A549 (cell line): ENCODE results near the gene BSDC1. TPM values are rescaled to one million over a fixed set of nuclear protein-coding genes. Genes with fewer than 3 reads are reported as not detected.
A peak's percentile ranks its signal among the peaks of the same experiment; 100 is the strongest.

Source experiments
- ATAC-seq, 2 experiments: fragments of 200-7000 bp in 1 of 2; fragments of >200 bp in 1 of 2; cut with Nextera tagmentation in 1 of 2; cut with Tn5 transposase in 1 of 2; 3 replicates each; pipeline versions ENCODE4 v1.8.0 to v1.9.1; 2018 to 2020; ENCODE audit warnings: mild to moderate bottlenecking in 1 of 2, moderate library complexity in 1 of 2
- CTCF ChIA-PET: fragments of 300-600 bp; sonication (Branson Sonifier 250); formaldehyde crosslinking; extraction: SDS; loops from one replicate; lab custom pipeline; 2021; ENCODE audit warnings: antibody characterized with exemption, inconsistent platforms; lab: Yijun Ruan, JAX
- POLR2A ChIA-PET: fragments of 350-600 bp; formaldehyde crosslinking; extraction: SDS; loops from one replicate; lab custom pipeline; 2021; ENCODE audit warnings: antibody characterized with exemption, inconsistent platforms; lab: Yijun Ruan, JAX
- DNase-seq, 2 experiments: peaks; one replicate each; pipeline versions ENCODE4 v3.0.0 to v3.0.0-alpha.2; 2011 to 2016; ENCODE audit warnings: low read depth in 1 of 2, low spot score in 1 of 2
- FAIRE-seq: peaks from 2 replicates; lab custom pipeline; 2011; peaks lifted over from hg19 to GRCh38; lab: Jason Lieb, UNC
- H3K27ac ChIP-seq, 2 experiments: fragments of >200 bp; sonication (Bioruptor Twin); formaldehyde crosslinking; 3 replicates each; pipeline ENCODE4 v1.5.1; 2016 to 2017
- H3K4me1 ChIP-seq: fragments of >200 bp; sonication (Bioruptor Twin); formaldehyde crosslinking; 3 replicates; pipeline ENCODE4 v1.6.1; 2016
- H3K4me2 ChIP-seq: fragments of >200 bp; sonication (Bioruptor Twin); formaldehyde crosslinking; 3 replicates; pipeline ENCODE4 v1.6.1; 2016
- H3K4me3 ChIP-seq: fragments of >200 bp; sonication (Bioruptor Twin); formaldehyde crosslinking; 3 replicates; pipeline ENCODE4 v1.5.1; 2016
- H3K9me3 ChIP-seq: fragments of >200 bp; sonication (Bioruptor Twin); formaldehyde crosslinking; 3 replicates; pipeline ENCODE4 v1.6.1; 2016
- BCL3 ChIP-seq: fragments of >200 bp; sonication (Bioruptor Twin); formaldehyde crosslinking; IDR thresholded peaks from 3 replicates; pipeline ENCODE4 v1.6.1; 2016
- BHLHE40 ChIP-seq: IDR thresholded peaks from 2 replicates; pipeline ENCODE4 v1.6.1; 2012; ENCODE audit warnings: low read depth, low read length, inconsistent platforms
- CBX8 ChIP-seq: fragments of 200-600 bp; sonication (generic); IDR thresholded peaks from 2 replicates; pipeline ENCODE4 v1.6.1; 2016
- CHD4 ChIP-seq: fragments of 200-600 bp; sonication (generic); IDR thresholded peaks from 2 replicates; pipeline ENCODE4 v1.6.1; 2016; ENCODE audit warnings: antibody characterized with exemption, mild to moderate bottlenecking, borderline replicate concordance
- EHF ChIP-seq: fragments of 250-450 bp; sonication (Bioruptor Pico); IDR thresholded peaks from 2 replicates; pipeline ENCODE4 v1.5.0; 2020; ENCODE audit warnings: mild to moderate bottlenecking
- EHMT2 ChIP-seq: fragments of 200-600 bp; sonication (generic); IDR thresholded peaks from 2 replicates; pipeline ENCODE4 v1.6.1; 2016; ENCODE audit warnings: antibody characterized with exemption, low read depth, mild to moderate bottlenecking, moderate library complexity
- FOSB ChIP-seq: fragments of 250-450 bp; sonication (Bioruptor Pico); IDR thresholded peaks from 2 replicates; pipeline ENCODE4 v1.5.0; 2020; ENCODE audit warnings: mild to moderate bottlenecking, moderate library complexity
- FOXS1 ChIP-seq: fragments of 250-450 bp; sonication (Bioruptor Pico); IDR thresholded peaks from 2 replicates; pipeline ENCODE4 v1.5.0; 2020; ENCODE audit warnings: mild to moderate bottlenecking, moderate library complexity
- GATA3 ChIP-seq: IDR thresholded peaks from 2 replicates; pipeline ENCODE4 v1.6.1; 2012; ENCODE audit warnings: borderline replicate concordance
- HES2 ChIP-seq: fragments of >200 bp; sonication (Bioruptor Twin); formaldehyde crosslinking; IDR thresholded peaks from 2 replicates; pipeline ENCODE4 v1.6.1; 2016
- HEYL ChIP-seq: fragments of 250-450 bp; sonication (Bioruptor Pico); IDR thresholded peaks from 2 replicates; pipeline ENCODE4 v1.8.0; 2021; ENCODE audit warnings: mild to moderate bottlenecking, moderate library complexity
- HMGXB4 ChIP-seq: fragments of 250-450 bp; sonication (Bioruptor Pico); IDR thresholded peaks from 2 replicates; pipeline ENCODE4 v1.5.0; 2021; ENCODE audit warnings: mild to moderate bottlenecking, moderate library complexity, borderline replicate concordance
- HOXB13 ChIP-seq: fragments of 250-450 bp; sonication (Bioruptor Pico); IDR thresholded peaks from 2 replicates; pipeline ENCODE4 v1.5.0; 2020; ENCODE audit warnings: low read depth, mild to moderate bottlenecking, moderate library complexity
- HOXB5 ChIP-seq: fragments of 250-450 bp; sonication (Bioruptor Pico); IDR thresholded peaks from 2 replicates; pipeline ENCODE4 v1.5.0; 2020; ENCODE audit warnings: mild to moderate bottlenecking, moderate library complexity
- KDM5A ChIP-seq: fragments of 200-600 bp; sonication (generic); IDR thresholded peaks from 2 replicates; pipeline ENCODE4 v1.6.1; 2016; ENCODE audit warnings: antibody characterized with exemption, mild to moderate bottlenecking
- MAX ChIP-seq: IDR thresholded peaks from 2 replicates; pipeline ENCODE4 v1.6.1; 2012
- MAZ ChIP-seq: fragments of 150-350 bp; IDR thresholded peaks from 2 replicates; pipeline ENCODE4 v1.6.1; 2014; ENCODE audit warnings: antibody characterized with exemption, low read depth, low read length, borderline replicate concordance
- MYC ChIP-seq: IDR thresholded peaks from 2 replicates; pipeline ENCODE4 v1.6.1; 2012; ENCODE audit warnings: mild to moderate bottlenecking, inconsistent platforms, low read length, improper control_type of control experiment, borderline replicate concordance
- NPAS2 ChIP-seq: fragments of 250-450 bp; sonication (Bioruptor Pico); IDR thresholded peaks from 2 replicates; pipeline ENCODE4 v1.8.0; 2022; ENCODE audit warnings: mild to moderate bottlenecking, moderate library complexity, borderline replicate concordance
- POLR2A ChIP-seq: IDR thresholded peaks from 2 replicates; pipeline ENCODE4 v1.6.1; 2012; ENCODE audit warnings: mild to moderate bottlenecking, low read length
- POLR2AphosphoS2 ChIP-seq: conservative IDR thresholded peaks from 2 replicates; pipeline ENCODE4 v1.6.1; 2012; ENCODE audit warnings: low read length, improper control_type of control experiment, inconsistent platforms
- RAD21 ChIP-seq, 2 experiments: fragments of >200 bp in 1 of 2; sonication (Bioruptor Twin) in 1 of 2; formaldehyde crosslinking in 1 of 2; IDR thresholded peaks in 1 of 2; conservative IDR thresholded peaks in 1 of 2; 2 replicates in 1 of 2; 3 replicates in 1 of 2; pipeline ENCODE4 v1.6.1; 2012 to 2018; ENCODE audit warnings: inconsistent platforms in 1 of 2
- RARB ChIP-seq: fragments of 250-450 bp; sonication (Bioruptor Pico); IDR thresholded peaks from 2 replicates; pipeline ENCODE4 v1.8.0; 2021; ENCODE audit warnings: mild to moderate bottlenecking, moderate library complexity
- RFX5 ChIP-seq: fragments of 450-650 bp; IDR thresholded peaks from 2 replicates; pipeline ENCODE4 v1.7.1; 2014; ENCODE audit warnings: antibody characterized with exemption, mild to moderate bottlenecking, moderate library complexity
- RNF2 ChIP-seq: fragments of 200-600 bp; sonication (generic); IDR thresholded peaks from 2 replicates; pipeline ENCODE4 v1.6.1; 2016; ENCODE audit warnings: low read depth, mild to moderate bottlenecking, antibody characterized with exemption, moderate library complexity, borderline replicate concordance
- TFCP2L1 ChIP-seq: fragments of 250-450 bp; sonication (Bioruptor Pico); IDR thresholded peaks from 2 replicates; pipeline ENCODE4 v1.5.0; 2021; ENCODE audit warnings: mild to moderate bottlenecking
- TP53 ChIP-seq: fragments of 250-450 bp; sonication (Bioruptor Pico); IDR thresholded peaks from 2 replicates; pipeline ENCODE4 v1.5.0; 2021; ENCODE audit warnings: mild to moderate bottlenecking, moderate library complexity
- ZC3H11A ChIP-seq: fragments of 450-650 bp; IDR thresholded peaks from 2 replicates; pipeline ENCODE4 v1.6.1; 2014; ENCODE audit warnings: antibody characterized with exemption, mild to moderate bottlenecking
- ZNF302 ChIP-seq: fragments of 250-450 bp; sonication (Bioruptor Pico); IDR thresholded peaks from 2 replicates; pipeline ENCODE4 v1.9.0; 2021; ENCODE audit warnings: inconsistent platforms, mild to moderate bottlenecking, moderate library complexity
- ZSCAN20 ChIP-seq: fragments of 250-450 bp; sonication (Bioruptor Pico); IDR thresholded peaks from 2 replicates; pipeline ENCODE4 v1.8.0; 2022; ENCODE audit warnings: mild to moderate bottlenecking, moderate library complexity
- WGBS: methylation state at CpG from one replicate; pipeline ENCODE4 v1.1.6; 2017; ENCODE audit errors: missing lambda C conversion rate; 5-methylcytosine and 5-hydroxymethylcytosine counted together
- polyA plus RNA-seq, 4 experiments: library from polyadenylated mRNA; depleted of rRNA in 3 of 4; stranded (reverse); fragments of >200 nt; fragmentation: RNase III in 1 of 4; extraction: RNeasy Plus Mini Kit Qiagen cat#74134 plus additional on column Dnase treatment in 1 of 4; gene quantifications; 2 replicates in 3 of 4; 3 replicates in 1 of 4; pipeline ENCODE4 v1.2.3, GENCODE V29; 2011 to 2017
- TF ChIP-seq, protein P1 (sequence below): fragments of 450-650 bp; IDR thresholded peaks from 2 replicates; pipeline ENCODE4 v1.6.1; 2014; ENCODE audit warnings: antibody characterized with exemption
- TF ChIP-seq, protein P2 (sequence below): IDR thresholded peaks from 2 replicates; pipeline ENCODE4 v1.6.1; 2012; ENCODE audit warnings: low read depth, borderline replicate concordance

The BSDC1 gene
- polyA plus RNA-seq, 2 of the 4 experiments (the other 2 are of a cell fraction) = 19.9 to 22.7 TPM

GRCh38 chr1:32352239-32352745, 41.9 kb downstream of the BSDC1 start (continued):
- TF ChIP-seq FOSB (CRISPR knock-in tag) = no peak
- no peak for TF ChIP-seq RNF2
- TF ChIP-seq, protein P1, sequence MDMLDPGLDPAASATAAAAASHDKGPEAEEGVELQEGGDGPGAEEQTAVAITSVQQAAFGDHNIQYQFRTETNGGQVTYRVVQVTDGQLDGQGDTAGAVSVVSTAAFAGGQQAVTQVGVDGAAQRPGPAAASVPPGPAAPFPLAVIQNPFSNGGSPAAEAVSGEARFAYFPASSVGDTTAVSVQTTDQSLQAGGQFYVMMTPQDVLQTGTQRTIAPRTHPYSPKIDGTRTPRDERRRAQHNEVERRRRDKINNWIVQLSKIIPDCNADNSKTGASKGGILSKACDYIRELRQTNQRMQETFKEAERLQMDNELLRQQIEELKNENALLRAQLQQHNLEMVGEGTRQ = no peak
- TF ChIP-seq NPAS2 = no peak
- TF ChIP-seq HOXB5 (CRISPR knock-in tag) = no peak
- no peak for TF ChIP-seq POLR2A

DNA sequence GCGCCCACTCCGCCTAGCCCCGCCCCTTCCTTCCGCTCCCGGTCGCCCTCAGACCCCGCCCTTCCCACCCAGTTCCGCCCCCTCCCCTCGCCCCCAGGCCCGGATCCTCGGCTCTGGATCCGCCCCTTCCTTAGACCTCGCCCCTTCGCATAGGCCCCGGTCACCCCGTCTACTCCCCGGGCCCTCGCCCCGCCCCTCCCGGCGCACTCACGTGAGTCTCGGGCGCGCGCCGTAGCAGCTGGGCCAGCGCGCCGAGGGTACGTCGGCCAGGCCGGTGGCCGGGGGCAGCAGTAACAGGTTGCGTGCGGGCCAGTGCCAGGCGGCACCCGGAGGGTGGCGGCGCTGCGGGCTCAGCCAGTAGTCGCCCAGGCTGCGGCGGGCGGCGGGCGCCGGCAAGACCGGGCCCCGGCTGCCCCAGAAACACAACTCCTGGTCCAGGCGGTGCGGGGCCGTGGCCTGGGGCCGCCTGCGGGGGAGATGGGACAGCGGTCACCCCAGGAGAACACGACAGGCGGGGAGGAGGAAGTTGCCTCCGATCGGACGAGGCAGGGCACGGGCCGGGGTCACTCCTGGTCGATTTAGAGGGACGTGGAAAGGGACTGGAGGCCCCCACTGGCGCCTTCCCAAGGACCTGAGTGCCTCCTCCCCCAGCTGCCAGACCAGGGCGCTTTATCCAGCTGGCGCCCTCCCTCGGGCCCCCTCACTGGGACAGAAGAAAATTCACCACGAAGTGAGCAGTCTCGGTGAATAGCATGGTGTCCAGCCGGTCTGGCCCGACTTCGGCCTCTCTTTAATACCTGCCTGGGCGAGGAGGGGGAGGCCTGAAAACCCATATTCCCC, 42.6 kb downstream of the BSDC1 start:
- 0% methylated on average over 16 of the region's 75 CpGs for WGBS
- peaks cover 7% of the 10 kb centered on the region for H3K4me1 ChIP-seq
- ATAC-seq (peak; percentile 84 to 93), FAIRE-seq (no peak), DNase-seq (peak; percentile 82 to 92)
- H3K4me2 ChIP-seq = peak overlapping the region; percentile 88
- CTCF ChIA-PET = interaction anchor here (0.9 to 2.4 kb wide), 7 partner anchors 9 to 136 kb away, joined by 3 to 8 read pairs (median 4); no protein-coding TSS in a partner anchor
- peak overlapping the region; percentile 96 to 98 for H3K27ac ChIP-seq
- POLR2A ChIA-PET = interaction anchor here (0.6 to 1.9 kb wide), 7 partner anchors 9 to 295 kb away, joined by 3 to 17 read pairs (median 6); partner anchors contain the start of genes MARCKSL1 and TMEM39B
- peak overlapping the region; percentile 83 for H3K4me3 ChIP-seq
- no peaks in the 10 kb centered on the region for H3K9me3 ChIP-seq
- TF ChIP-seq MYC (no peak), RNF2 (no peak), GATA3 (no peak), HMGXB4 (CRISPR knock-in tag) (no peak), CBX8 (no peak), BHLHE40 (peak; percentile 88), FOSB (CRISPR knock-in tag) (no peak), NPAS2 (no peak), HOXB13 (CRISPR knock-in tag) (no peak), TP53 (CRISPR knock-in tag) (no peak), ZSCAN20 (CRISPR knock-in tag) (no peak), HEYL (CRISPR knock-in tag) (no peak), CHD4 (no peak), RFX5 (no peak), RARB (no peak), EHF (CRISPR knock-in tag) (no peak), MAZ (no peak), BCL3 (peak; percentile 68; the same call in 2 of the 3 replicates), POLR2A (peak; percentile 78), RAD21 (conservative IDR thresholded peaks at IDR 0.05 in 1 of 2, IDR thresholded peaks at IDR 0.05 in 1 of 2) (no peak; a peak in 1 of 5 replicates), KDM5A (no peak), POLR2AphosphoS2 (no peak), ZNF302 (CRISPR knock-in tag) (no peak), FOXS1 (no peak), MAX (no peak; the same call in 1 of the 2 replicates), HOXB5 (CRISPR knock-in tag) (no peak), TFCP2L1 (CRISPR knock-in tag) (no peak), HES2 (no peak), EHMT2 (no peak), ZC3H11A (no peak)
- TF ChIP-seq, protein P1 = no peak
- TF ChIP-seq, protein P2, sequence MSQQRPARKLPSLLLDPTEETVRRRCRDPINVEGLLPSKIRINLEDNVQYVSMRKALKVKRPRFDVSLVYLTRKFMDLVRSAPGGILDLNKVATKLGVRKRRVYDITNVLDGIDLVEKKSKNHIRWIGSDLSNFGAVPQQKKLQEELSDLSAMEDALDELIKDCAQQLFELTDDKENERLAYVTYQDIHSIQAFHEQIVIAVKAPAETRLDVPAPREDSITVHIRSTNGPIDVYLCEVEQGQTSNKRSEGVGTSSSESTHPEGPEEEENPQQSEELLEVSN = no peak
